Activated T-helper 1 cell treated with anti-CD3 and anti-CD28 coated beads, Interleukin-12 subunit alpha, Interleukin-12 subunit beta, Interleukin-2, Interleukin-4 antibody, amounts not matched to agents 30 ng/mL and 10 ng/mL and 1 ng/mL, durations not matched to agents 14 hours and 24 hours and 36 hours (primary cell): Measurements from ENCODE around the gene CYP2E1. TPM values are rescaled to one million over a fixed set of nuclear protein-coding genes. Genes with fewer than 3 reads are reported as not detected.
"Not testable (repeated sequence)": the region's sequence is repeated elsewhere in the genome, so short reads cannot be mapped to it uniquely, and the experiment has no call there.

Experiments used
- DNase-seq: peaks from one replicate; pipeline ENCODE4 v3.0.0; 2021; ENCODE audit warnings: low spot score
- H3K27ac Mint-ChIP-seq: one replicate; pipeline ENCODE4 v1.8.0; 2021; ENCODE audit warnings: mild to moderate bottlenecking, mixed read lengths
- H3K27me3 Mint-ChIP-seq: one replicate; pipeline ENCODE4 v1.8.0; 2022; ENCODE audit warnings: mild to moderate bottlenecking, moderate library complexity, mixed read lengths; ENCODE audit not compliant: insufficient read depth
- H3K36me3 Mint-ChIP-seq: one replicate; pipeline ENCODE4 v1.8.0; 2021; ENCODE audit warnings: low read depth, mixed read lengths
- H3K4me1 Mint-ChIP-seq: one replicate; pipeline ENCODE4 v1.8.0; 2021; ENCODE audit warnings: low read depth, mixed read lengths
- H3K4me3 Mint-ChIP-seq: one replicate; pipeline ENCODE4 v1.8.0; 2021; ENCODE audit warnings: mild to moderate bottlenecking, moderate library complexity, mixed read lengths
- H3K9me3 Mint-ChIP-seq: one replicate; pipeline ENCODE4 v1.8.0; 2021; ENCODE audit warnings: mixed read lengths
- intact Hi-C: fragments of 100-400 bp; cut with micrococcal nuclease; formaldehyde crosslinking; loops from one replicate; pipeline ENCODE4 v1.15.1; 2024
- total RNA-seq: library from RNA; stranded (reverse); gene quantifications from 2 replicates; pipeline ENCODE4 v1.2.3, GENCODE V29; 2022

CYP2E1 gene
- total RNA-seq, 1 donor from 2014 or later = 0.52 TPM

DNA sequence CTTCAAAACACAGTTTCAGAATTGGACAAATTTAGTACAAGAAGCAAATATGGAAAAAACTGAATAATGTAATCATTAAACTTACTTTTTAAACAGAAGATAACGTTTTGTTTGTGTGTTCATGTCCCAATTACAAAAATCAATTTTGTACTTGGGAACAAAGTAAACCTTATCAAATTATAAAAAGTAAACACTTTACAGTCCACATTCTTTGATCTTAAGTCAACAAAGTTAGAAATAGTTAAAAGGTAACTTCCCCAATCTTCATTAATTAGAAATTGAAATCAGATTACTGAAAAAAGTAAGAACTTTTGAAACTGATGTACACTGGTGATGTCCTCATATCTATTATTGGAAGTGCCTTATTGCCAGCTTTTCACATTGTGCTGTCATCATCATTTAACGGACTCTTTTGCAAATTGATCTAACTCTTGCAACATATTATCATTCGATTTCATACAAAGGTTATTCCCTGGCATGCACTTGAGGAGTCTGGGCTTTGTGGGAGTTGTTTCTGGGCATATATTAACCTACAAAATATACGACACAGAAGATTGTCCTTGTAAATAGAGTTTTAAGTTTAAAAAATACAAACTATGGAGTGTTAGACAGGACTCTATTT lies 15.1 kb upstream of the CYP2E1 start:
- Mint-ChIP-seq H3K36me3 (no peaks in the 10 kb centered on the region), H3K27ac (no peak overlapping the region), H3K9me3 (peaks cover 8% of the 10 kb centered on the region), H3K27me3 (peaks cover 28% of the 10 kb centered on the region), H3K4me1 (no peaks in the 10 kb centered on the region), H3K4me3 (no peak overlapping the region)
- no peak for DNase-seq
- intact Hi-C loops = no loop called here

GRCh38 chr10:133515471-133515870 lies 11.7 kb upstream of the CYP2E1 start:
- Mint-ChIP-seq H3K9me3 (no peaks in the 10 kb centered on the region), H3K27ac (no peak overlapping the region), H3K4me3 (no peak overlapping the region), H3K4me1 (no peaks in the 10 kb centered on the region), H3K36me3 (no peaks in the 10 kb centered on the region), H3K27me3 (peaks cover 34% of the 10 kb centered on the region)
- intact Hi-C loops = no loop called here
- DNase-seq = no peak

GRCh38 chr10:133516057-133516456 lies 11.1 kb upstream of the CYP2E1 start:
- Mint-ChIP-seq H3K27me3 (peaks cover 37% of the 10 kb centered on the region), H3K9me3 (no peaks in the 10 kb centered on the region), H3K36me3 (no peaks in the 10 kb centered on the region), H3K27ac (no peak overlapping the region), H3K4me1 (peaks cover 5% of the 10 kb centered on the region), H3K4me3 (no peak overlapping the region)
- DNase-seq = no peak
- intact Hi-C loops = no loop called here

DNA sequence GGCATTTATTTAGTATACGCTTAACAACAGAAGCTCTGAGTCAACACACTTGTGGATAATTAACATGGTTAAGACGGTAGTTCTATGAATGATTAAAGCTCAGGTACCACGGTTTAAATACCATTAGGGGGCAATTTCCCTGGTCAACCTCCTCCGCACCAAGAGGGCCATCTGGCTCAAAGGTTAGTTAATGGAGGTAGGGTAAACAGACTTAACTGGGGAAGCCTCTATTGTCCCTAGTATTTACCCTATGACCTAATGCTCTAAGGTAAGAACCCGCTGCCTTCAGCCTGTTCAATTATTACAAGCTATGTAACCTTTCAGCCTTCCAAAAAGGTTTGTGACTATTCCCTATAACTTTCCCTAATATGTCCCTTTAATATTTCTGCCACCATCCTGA lies 8.6 kb upstream of the CYP2E1 start:
- peaks cover 46% of the 10 kb centered on the region for H3K27me3 Mint-ChIP-seq

DNA sequence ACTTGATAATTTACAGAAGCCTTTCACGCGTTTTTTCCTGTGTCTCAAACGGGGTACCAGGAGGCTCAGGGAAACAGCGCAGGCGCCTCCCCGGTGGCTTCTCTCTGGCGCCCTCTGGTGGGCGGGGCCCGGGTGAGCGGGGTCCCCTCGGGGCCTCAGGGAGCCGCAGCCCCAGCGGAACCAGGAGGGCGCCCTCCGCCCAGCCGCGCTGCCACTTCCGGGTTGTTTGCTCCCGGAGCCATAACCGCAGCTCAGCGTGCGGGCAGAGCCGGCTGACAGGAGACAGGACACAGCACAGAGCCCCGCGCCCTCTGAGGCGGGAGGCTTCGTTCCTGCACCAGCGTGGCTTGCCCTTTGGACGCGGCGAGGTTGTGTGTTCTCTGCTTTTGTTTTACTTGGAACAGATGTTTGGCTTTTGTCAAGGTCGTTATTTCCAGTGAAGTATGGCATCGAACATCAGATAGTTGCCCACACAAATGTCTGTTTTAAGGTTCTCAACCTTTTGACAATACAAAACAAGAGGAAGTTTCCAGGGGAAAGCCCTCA lies 6.9 kb upstream of the CYP2E1 start:
- no peaks in the 10 kb centered on the region for H3K36me3 Mint-ChIP-seq
- H3K4me3 Mint-ChIP-seq = peak overlapping the region; percentile 58
- intact Hi-C loops = loop anchor here (1.0 kb wide), 2 partner anchors 83 to 191 kb away; no protein-coding TSS in a partner anchor
- H3K4me1 Mint-ChIP-seq = peaks cover 5% of the 10 kb centered on the region
- no peaks in the 10 kb centered on the region for H3K9me3 Mint-ChIP-seq
- H3K27ac Mint-ChIP-seq = no peak overlapping the region
- peak; percentile 80 for DNase-seq
- H3K27me3 Mint-ChIP-seq = peaks cover 39% of the 10 kb centered on the region

More for the DNA sequence above, 8.6 kb upstream of the CYP2E1 start:
- H3K4me1 Mint-ChIP-seq, H3K27ac Mint-ChIP-seq, intact Hi-C loops, DNase-seq, H3K9me3 Mint-ChIP-seq, H3K36me3 Mint-ChIP-seq, H3K4me3 Mint-ChIP-seq: not testable (repeated sequence)

- Mint-ChIP-seq H3K4me1 (peaks cover 5% of the 10 kb centered on the region), H3K27ac (no peak overlapping the region), H3K27me3 (peaks cover 47% of the 10 kb centered on the region), H3K4me3 (no peak overlapping the region), H3K36me3 (no peaks in the 10 kb centered on the region), H3K9me3 (no peaks in the 10 kb centered on the region)
- intact Hi-C loops = no loop called here
- DNase-seq = no peak
These were observed 3.4 kb upstream of the CYP2E1 start for GRCh38 chr10:133523631-133524203.

DNA sequence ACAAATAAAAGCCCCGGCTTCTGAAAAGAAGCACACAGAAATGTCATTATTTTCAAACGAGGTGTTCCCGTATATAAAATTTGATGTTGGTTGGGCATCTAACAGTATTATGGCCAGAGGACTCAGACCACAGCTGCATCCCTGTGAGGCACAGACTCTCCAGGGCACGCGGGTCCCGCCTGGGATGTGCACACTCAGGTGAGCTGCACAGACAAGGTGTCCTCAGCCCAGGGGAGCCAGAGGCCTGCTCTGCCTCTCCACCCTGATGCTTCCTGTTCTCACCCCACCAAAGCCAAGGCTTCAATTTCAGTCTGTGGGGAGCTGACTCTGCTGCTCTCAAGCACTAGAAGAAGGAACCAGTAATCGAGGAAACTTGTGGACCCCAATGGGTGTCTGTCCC lies 1.7 kb upstream of the CYP2E1 start:
- H3K4me3 Mint-ChIP-seq = no peak overlapping the region
- H3K27me3 Mint-ChIP-seq = peaks cover 56% of the 10 kb centered on the region
- intact Hi-C loops = no loop called here
- H3K36me3 Mint-ChIP-seq = no peaks in the 10 kb centered on the region
- no peak for DNase-seq
- H3K27ac Mint-ChIP-seq = no peak overlapping the region
- peaks cover 9% of the 10 kb centered on the region for H3K4me1 Mint-ChIP-seq
- H3K9me3 Mint-ChIP-seq = no peaks in the 10 kb centered on the region

GRCh38 chr10:133527771-133528271 lies 658 bp downstream of the CYP2E1 start:
- no peaks in the 10 kb centered on the region for H3K9me3 Mint-ChIP-seq
- no peak overlapping the region for H3K4me3 Mint-ChIP-seq
- peaks cover 4% of the 10 kb centered on the region for H3K4me1 Mint-ChIP-seq
- intact Hi-C loops = no loop called here
- no peak overlapping the region for H3K27ac Mint-ChIP-seq
- H3K36me3 Mint-ChIP-seq = no peaks in the 10 kb centered on the region
- peaks cover 54% of the 10 kb centered on the region for H3K27me3 Mint-ChIP-seq
- DNase-seq = no peak

DNA sequence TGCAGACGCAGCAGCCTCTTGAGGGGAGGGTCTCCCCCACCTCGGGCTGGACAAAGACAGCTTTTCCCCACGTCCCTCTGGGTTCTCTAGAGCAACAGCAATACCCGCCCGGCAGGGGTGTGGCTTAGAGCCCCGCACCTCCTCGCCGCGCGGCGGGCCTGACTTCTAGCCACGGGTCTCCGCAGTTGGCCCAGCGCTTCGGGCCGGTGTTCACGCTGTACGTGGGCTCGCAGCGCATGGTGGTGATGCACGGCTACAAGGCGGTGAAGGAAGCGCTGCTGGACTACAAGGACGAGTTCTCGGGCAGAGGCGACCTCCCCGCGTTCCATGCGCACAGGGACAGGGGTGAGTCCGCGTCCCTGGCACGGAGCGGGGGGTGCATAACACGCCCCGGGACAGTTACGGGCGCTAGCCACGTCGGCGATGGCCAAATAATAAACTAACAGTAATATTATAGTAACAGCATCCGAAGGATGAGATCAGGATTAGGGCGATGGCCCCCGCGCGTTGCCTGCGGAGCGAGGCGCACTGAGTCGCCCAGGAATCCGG lies 1.2 kb downstream of the CYP2E1 start:
- Mint-ChIP-seq H3K36me3 (no peaks in the 10 kb centered on the region), H3K4me1 (peaks cover 4% of the 10 kb centered on the region), H3K4me3 (no peak overlapping the region), H3K9me3 (no peaks in the 10 kb centered on the region), H3K27ac (no peak overlapping the region), H3K27me3 (peaks cover 50% of the 10 kb centered on the region)
- intact Hi-C loops = no loop called here
- no peak for DNase-seq

DNA sequence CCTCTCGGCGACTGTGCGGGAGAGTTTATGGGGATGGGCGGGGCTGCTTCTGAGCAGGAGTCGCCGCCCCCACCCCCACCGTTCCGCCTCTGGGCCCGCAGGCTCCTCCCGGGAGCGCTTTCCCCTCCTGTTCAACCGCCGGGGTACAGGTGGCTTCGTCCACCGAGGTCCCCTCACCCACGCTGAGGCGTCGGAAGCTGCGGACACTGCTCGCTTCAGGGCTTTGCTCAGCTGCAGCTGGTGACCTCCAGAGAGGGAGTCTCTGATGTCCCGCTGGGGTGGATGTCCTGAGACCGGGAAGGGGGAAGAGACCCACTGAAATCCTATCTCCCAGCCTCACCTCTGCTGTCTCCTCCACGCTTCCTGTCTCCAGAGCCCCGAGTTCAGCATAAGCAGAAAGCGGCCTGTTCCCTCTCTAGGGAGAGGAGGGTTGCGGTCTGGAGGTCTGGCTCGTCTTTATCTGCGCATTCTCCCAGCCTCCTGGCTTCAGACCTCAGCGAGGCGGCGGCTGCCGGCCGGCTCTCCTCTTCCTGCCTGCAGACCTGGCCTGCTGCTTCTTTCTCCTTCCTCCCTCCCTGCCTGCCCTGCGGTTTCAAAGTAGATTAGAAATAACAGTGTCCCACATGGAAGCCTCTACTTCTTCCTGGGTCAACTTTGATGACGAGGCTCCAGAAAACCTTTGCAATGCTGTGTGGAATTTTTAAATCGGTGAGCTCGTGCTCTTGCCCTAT lies 1.8 kb downstream of the CYP2E1 start:
- Mint-ChIP-seq H3K9me3 (no peaks in the 10 kb centered on the region), H3K36me3 (no peaks in the 10 kb centered on the region), H3K4me1 (peaks cover 4% of the 10 kb centered on the region), H3K27me3 (peaks cover 50% of the 10 kb centered on the region), H3K27ac (no peak overlapping the region), H3K4me3 (peak overlapping the region; percentile 39)
- intact Hi-C loops = no loop called here
- DNase-seq = no peak

- H3K4me3 Mint-ChIP-seq = no peak overlapping the region
- no peaks in the 10 kb centered on the region for H3K36me3 Mint-ChIP-seq
- no peak for DNase-seq
- peaks cover 4% of the 10 kb centered on the region for H3K4me1 Mint-ChIP-seq
- peaks cover 50% of the 10 kb centered on the region for H3K27me3 Mint-ChIP-seq
- H3K9me3 Mint-ChIP-seq = no peaks in the 10 kb centered on the region
- no peak overlapping the region for H3K27ac Mint-ChIP-seq
- intact Hi-C loops = no loop called here
These were observed 2.4 kb downstream of the CYP2E1 start for GRCh38 chr10:133529576-133529946.

- Mint-ChIP-seq H3K27me3 (peaks cover 49% of the 10 kb centered on the region), H3K4me1 (peaks cover 4% of the 10 kb centered on the region), H3K9me3 (no peaks in the 10 kb centered on the region)
These were observed 3.3 kb downstream of the CYP2E1 start for GRCh38 chr10:133530506-133530905.

GRCh38 chr10:133532871-133533270 lies 5.7 kb downstream of the CYP2E1 start:
- intact Hi-C loops = no loop called here
- DNase-seq = no peak
- H3K36me3 Mint-ChIP-seq = no peaks in the 10 kb centered on the region
- H3K27me3 Mint-ChIP-seq = peaks cover 32% of the 10 kb centered on the region
- H3K4me3 Mint-ChIP-seq = no peak overlapping the region
- no peaks in the 10 kb centered on the region for H3K9me3 Mint-ChIP-seq
- no peak overlapping the region for H3K27ac Mint-ChIP-seq
- peaks cover 4% of the 10 kb centered on the region for H3K4me1 Mint-ChIP-seq

More at GRCh38 chr10:133530506-133530905, 3.3 kb downstream of the CYP2E1 start:
- intact Hi-C loops = no loop called here
- H3K4me3 Mint-ChIP-seq = no peak overlapping the region
- no peak overlapping the region for H3K27ac Mint-ChIP-seq
- no peaks in the 10 kb centered on the region for H3K36me3 Mint-ChIP-seq
- DNase-seq = no peak
